Fibroblast of lung (primary cell): ENCODE measurements around the gene CATSPER4.

Experiments
- CTCF ChIP-seq, 2 donors: IDR thresholded peaks in 1 of 2; conservative IDR thresholded peaks in 1 of 2; 1 replicate in 1 of 2; 2 replicates in 1 of 2; pipeline ENCODE4 v1.5.1; 2011 to 2012; ENCODE audit warnings: low read length in 2 of 2, control low read depth in 1 of 2, inconsistent platforms in 1 of 2, low read depth in 1 of 2, mild to moderate bottlenecking in 1 of 2
- EZH2 ChIP-seq: IDR thresholded peaks from 2 replicates; pipeline ENCODE4 v1.5.1; 2012; ENCODE audit warnings: low read length, control low read depth, mild to moderate bottlenecking; ENCODE audit errors: missing control alignments

DNA sequence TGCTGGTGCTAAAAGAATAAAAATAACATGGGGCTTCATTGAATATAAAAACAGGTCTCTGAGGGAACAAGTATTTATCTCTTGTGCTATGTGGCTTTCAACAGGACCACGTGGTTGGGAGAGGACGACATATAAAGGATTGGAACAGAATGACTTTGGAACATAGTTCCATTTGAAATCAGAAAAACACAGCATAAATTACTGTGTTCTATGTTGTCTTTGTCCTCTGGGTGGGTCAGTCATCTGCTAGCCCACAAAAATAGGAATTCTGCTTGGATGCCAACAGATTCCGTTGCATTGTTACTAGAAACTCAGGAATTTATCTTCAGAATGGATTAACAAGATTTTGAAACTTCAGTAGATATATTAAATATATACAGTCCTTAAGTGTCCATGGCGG is 49.5 kb downstream of the CATSPER4 start:
- TF ChIP-seq EZH2 (no peak), CTCF (conservative IDR thresholded peaks at IDR 0.05 in 1 of 2, IDR thresholded peaks at IDR 0.05 in 1 of 2; ENCODE audit: low read depth in 1 of 2, low read length in 2 of 2) (no peak)
